Gastrocnemius medialis (tissue), 4 donors: Measurements from ENCODE around the gene DIP2B. TPM values are rescaled to one million over a fixed set of nuclear protein-coding genes. Genes with fewer than 3 reads are reported as not detected.
"Not testable (repeated sequence)": the region's sequence is repeated elsewhere in the genome, so short reads cannot be mapped to it uniquely, and the experiment has no call there.

ENCODE experiments used
- ATAC-seq, 2 donors: fragments of 150-250 bp; one replicate each; pipeline ENCODE4 v1.9.1; 2016
- DNase-seq, 2 donors: peaks; one replicate each; pipeline ENCODE4 v3.0.0-alpha.2; 2019
- H3K27ac ChIP-seq, 4 donors: fragments of 200-600 bp; sonication (generic); 1 replicate in 1 of 4; 2 replicates in 3 of 4; pipeline ENCODE4 v1.5.1; 2016 to 2018; ENCODE audit warnings: mild to moderate bottlenecking in 2 of 4, moderate library complexity in 1 of 4
- H3K27me3 ChIP-seq, 3 donors: fragments of 200-600 bp; sonication (generic) in 2 of 3; 1 replicate in 1 of 3; 2 replicates in 2 of 3; pipeline versions ENCODE4 v1.5.1 to v1.6.0; 2016 to 2019; ENCODE audit warnings: mild to moderate bottlenecking in 1 of 3, moderate library complexity in 1 of 3
- H3K36me3 ChIP-seq, 2 donors: fragments of 200-600 bp; sonication (generic) in 1 of 2; one replicate each; pipeline ENCODE4 v1.5.1; 2017 to 2018
- H3K4me1 ChIP-seq, 2 donors: fragments of 200-600 bp; sonication (generic) in 1 of 2; one replicate each; pipeline ENCODE4 v1.5.1; 2016 to 2017; ENCODE audit warnings: mild to moderate bottlenecking in 2 of 2
- H3K4me3 ChIP-seq, 4 donors: fragments of 200-600 bp; sonication (generic) in 3 of 4; 1 replicate in 1 of 4; 2 replicates in 3 of 4; pipeline ENCODE4 v1.5.1; 2016 to 2019; ENCODE audit warnings: mild to moderate bottlenecking in 2 of 4
- H3K9me3 ChIP-seq, 3 donors: fragments of 200-600 bp; sonication (generic) in 2 of 3; 1 replicate in 1 of 3; 2 replicates in 2 of 3; pipeline ENCODE4 v1.5.1; 2016 to 2019
- POLR2A ChIP-seq, 2 donors: fragments of 450-650 bp; IDR thresholded peaks; one replicate each; pipeline ENCODE4 v1.6.1; 2017; ENCODE audit warnings: antibody characterized with exemption in 2 of 2, mild to moderate bottlenecking in 2 of 2, moderate library complexity in 2 of 2
- in situ Hi-C, 4 donors: fragments of 200-750 bp; cut with MboI; loops; one replicate each; pipeline versions ENCODE4 v1.15.0 to v1.8.0; 2017; ENCODE audit warnings: low sequenced_read_pairs in 4 of 4
- intact Hi-C: fragments of 100-400 bp; cut with DNase I; formaldehyde crosslinking; loops from one replicate; pipeline ENCODE4 v1.15.1; 2023; ENCODE audit warnings: low total_unique reads
- total RNA-seq, 4 donors: library from RNA; depleted of rRNA; stranded (reverse); fragments of >200 nt; gene quantifications; one replicate each; pipeline versions ENCODE4 v1.1.0 to v1.2.3, GENCODE V29; 2016
- TF ChIP-seq, protein P1 (sequence below), 5 experiments: fragments of 450-650 bp in 3 of 5; fragments of 200-600 bp in 2 of 5; sonication (generic) in 2 of 5; IDR thresholded peaks in 4 of 5; conservative IDR thresholded peaks in 1 of 5; 1 replicate in 4 of 5; 2 replicates in 1 of 5; pipeline ENCODE4 v1.5.1; 2016 to 2019; ENCODE audit warnings: antibody characterized with exemption in 5 of 5, mild to moderate bottlenecking in 3 of 5, moderate library complexity in 3 of 5

The DIP2B gene
- total RNA-seq, 4 donors from 2014 or later = 11.5 to 15.2 (median 12.2) TPM

DNA sequence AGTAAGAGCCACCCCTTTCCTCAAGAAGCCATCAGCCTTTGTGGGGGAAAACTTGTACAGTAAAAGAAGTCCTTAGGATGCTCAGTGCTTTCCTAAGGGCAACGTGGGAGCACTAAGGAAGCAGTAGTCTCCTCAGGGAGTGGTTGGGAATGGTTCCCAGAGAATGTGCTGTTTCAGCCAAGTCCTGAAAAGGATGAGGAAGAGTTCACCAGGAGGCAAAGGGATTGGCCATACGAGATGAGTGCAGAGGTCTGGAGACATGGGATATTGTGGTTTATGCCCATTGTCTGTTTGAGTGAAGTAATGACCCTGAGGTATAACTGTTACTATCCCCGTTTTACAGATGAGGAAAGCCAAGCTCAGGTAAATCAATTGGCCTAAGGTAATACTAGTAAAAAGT is 173.1 kb downstream of the DIP2B start:
- no peak overlapping the region for H3K27ac ChIP-seq
- no peaks in the 10 kb centered on the region for H3K27me3 ChIP-seq
- H3K4me1 ChIP-seq = no peaks in the 10 kb centered on the region
- no peaks in the 10 kb centered on the region for H3K9me3 ChIP-seq
- DNase-seq (no peak), ATAC-seq (no peak)
- TF ChIP-seq, protein P1, sequence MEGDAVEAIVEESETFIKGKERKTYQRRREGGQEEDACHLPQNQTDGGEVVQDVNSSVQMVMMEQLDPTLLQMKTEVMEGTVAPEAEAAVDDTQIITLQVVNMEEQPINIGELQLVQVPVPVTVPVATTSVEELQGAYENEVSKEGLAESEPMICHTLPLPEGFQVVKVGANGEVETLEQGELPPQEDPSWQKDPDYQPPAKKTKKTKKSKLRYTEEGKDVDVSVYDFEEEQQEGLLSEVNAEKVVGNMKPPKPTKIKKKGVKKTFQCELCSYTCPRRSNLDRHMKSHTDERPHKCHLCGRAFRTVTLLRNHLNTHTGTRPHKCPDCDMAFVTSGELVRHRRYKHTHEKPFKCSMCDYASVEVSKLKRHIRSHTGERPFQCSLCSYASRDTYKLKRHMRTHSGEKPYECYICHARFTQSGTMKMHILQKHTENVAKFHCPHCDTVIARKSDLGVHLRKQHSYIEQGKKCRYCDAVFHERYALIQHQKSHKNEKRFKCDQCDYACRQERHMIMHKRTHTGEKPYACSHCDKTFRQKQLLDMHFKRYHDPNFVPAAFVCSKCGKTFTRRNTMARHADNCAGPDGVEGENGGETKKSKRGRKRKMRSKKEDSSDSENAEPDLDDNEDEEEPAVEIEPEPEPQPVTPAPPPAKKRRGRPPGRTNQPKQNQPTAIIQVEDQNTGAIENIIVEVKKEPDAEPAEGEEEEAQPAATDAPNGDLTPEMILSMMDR (IDR thresholded peaks at IDR 0.05 in 4 of 5, conservative IDR thresholded peaks at IDR 0.05 in 1 of 5) = no peak
- TF ChIP-seq POLR2A (IDR thresholded peaks at IDR 0.05) = no peak
- intact Hi-C loops = no loop called here
- H3K36me3 ChIP-seq = peaks cover 3 to 37% of the 10 kb centered on the region in 2 donors
- in situ Hi-C loops = no loop called here
- H3K4me3 ChIP-seq = no peak overlapping the region

DNA sequence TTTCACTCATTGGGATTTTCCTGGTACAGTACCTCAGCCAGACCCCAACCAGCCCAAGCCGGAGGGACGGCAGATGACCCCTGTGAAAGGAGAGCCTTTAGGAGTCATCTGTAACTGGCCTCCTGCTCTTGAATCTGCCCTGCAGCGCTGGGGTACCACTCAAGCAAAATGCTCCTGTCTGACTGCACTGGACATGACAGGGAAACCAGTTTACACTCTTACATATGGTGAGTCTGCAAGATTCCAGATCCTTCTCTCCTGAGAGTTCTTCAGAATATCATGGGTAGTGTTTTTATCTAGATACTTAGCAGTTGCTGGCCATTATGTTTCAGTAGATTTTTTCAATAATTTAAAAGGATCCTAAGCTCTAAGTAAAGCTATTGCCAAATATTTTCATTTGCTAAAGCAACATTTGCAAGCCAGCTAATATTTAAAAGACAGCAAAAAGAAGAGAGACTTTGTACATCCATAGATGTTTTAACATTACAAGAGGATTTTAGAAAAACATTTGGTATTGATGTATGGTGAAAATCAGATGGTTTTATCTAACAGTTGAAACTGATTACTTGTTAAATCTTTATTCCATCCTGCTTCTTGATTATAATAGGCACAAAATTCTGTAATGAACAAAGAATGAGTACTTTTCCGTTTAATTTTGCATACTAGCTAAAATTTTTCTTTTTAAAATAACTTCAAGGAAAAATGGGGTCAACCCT is 174.0 kb downstream of the DIP2B start:
- Histone ChIP-seq H3K27me3 (no peaks in the 10 kb centered on the region), H3K27ac (no peak overlapping the region), H3K4me1 (no peaks in the 10 kb centered on the region), H3K36me3 (peaks cover 3 to 46% of the 10 kb centered on the region in 2 donors), H3K4me3 (no peak overlapping the region), H3K9me3 (no peaks in the 10 kb centered on the region)
- ATAC-seq = no peak
- TF ChIP-seq POLR2A (IDR thresholded peaks at IDR 0.05) = no peak
- TF ChIP-seq, protein P1 (IDR thresholded peaks at IDR 0.05 in 4 of 5, conservative IDR thresholded peaks at IDR 0.05 in 1 of 5) = no peak
- intact Hi-C loops (no loop called here), in situ Hi-C loops (no loop called here)
- DNase-seq = no peak

DNA sequence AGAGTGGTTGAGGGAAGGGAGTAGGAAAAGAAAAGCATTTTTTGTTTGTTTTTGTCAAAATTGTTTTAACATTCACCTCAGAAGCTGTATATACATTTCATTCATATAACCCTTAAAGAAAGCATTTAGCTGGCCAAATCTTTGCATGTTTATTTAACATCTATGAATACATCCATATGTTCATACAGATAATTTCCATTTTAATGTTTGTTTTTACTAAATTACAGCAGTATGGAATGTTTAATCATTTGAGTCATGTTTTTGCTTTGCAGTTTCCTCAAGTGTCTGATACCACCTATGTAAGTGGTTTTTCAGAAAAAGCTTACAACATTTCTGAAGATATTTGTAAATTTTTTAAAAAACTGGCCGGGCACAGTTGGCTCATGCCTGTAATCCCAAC is 174.8 kb downstream of the DIP2B start:
- Histone ChIP-seq H3K9me3 (no peaks in the 10 kb centered on the region), H3K4me3 (no peak overlapping the region), H3K27ac (no peak overlapping the region), H3K4me1 (no peaks in the 10 kb centered on the region), H3K27me3 (no peaks in the 10 kb centered on the region), H3K36me3 (peaks cover 3 to 49% of the 10 kb centered on the region in 2 donors)
- intact Hi-C loops (no loop called here), in situ Hi-C loops (no loop called here)
- TF ChIP-seq POLR2A (IDR thresholded peaks at IDR 0.05) = no peak
- TF ChIP-seq, protein P1 (IDR thresholded peaks at IDR 0.05 in 4 of 5, conservative IDR thresholded peaks at IDR 0.05 in 1 of 5) = no peak
- DNase-seq = no peak
- ATAC-seq = no peak

DNA sequence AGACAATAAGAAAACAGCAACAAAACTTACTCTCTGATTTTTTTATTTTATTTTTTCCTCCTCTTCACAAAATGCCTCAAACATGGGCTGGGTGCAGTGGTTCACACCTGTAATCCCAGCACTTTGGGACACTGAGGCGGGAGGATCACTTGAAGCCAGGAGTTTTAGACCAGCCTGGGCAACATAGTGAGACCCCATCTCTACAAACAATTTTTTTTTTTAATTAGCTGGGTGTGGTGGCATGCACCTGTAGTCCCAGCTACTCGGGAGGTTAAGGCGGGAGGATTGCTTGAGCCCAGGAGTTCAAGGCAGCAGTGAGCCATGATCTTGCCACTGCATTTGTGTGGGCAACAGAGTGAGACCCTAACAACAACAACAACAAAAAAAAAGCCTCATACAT is 176.3 kb downstream of the DIP2B start:
- ATAC-seq, DNase-seq, H3K4me3 ChIP-seq, intact Hi-C loops, H3K9me3 ChIP-seq, in situ Hi-C loops, H3K27ac ChIP-seq, H3K4me1 ChIP-seq, H3K27me3 ChIP-seq: not testable (repeated sequence)
- H3K36me3 ChIP-seq = peaks cover 3 to 34% of the 10 kb centered on the region in 2 donors

DNA sequence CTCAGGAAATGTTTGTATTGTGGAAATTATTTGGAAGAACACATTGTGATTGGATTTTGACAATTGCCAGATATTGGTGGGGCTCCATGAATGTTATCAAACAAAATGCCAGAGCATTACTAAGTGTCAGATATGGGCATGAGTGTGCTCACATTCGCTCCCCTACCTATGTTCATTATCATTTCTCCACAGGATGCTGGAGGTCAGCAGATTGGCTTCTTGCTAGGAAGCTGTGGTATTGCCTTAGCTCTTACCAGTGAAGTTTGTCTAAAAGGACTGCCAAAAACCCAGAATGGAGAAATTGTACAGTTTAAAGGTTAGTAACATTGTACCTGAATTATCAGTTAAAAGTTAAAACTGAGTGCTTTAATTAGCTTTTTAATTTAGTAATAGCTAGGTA is 180.9 kb downstream of the DIP2B start:
- TF ChIP-seq, protein P1 (IDR thresholded peaks at IDR 0.05 in 4 of 5, conservative IDR thresholded peaks at IDR 0.05 in 1 of 5) = no peak
- TF ChIP-seq POLR2A (IDR thresholded peaks at IDR 0.05) = no peak
- H3K4me1 ChIP-seq = no peaks in the 10 kb centered on the region
- H3K27me3 ChIP-seq = no peaks in the 10 kb centered on the region
- no peaks in the 10 kb centered on the region for H3K9me3 ChIP-seq
- in situ Hi-C loops = no loop called here
- intact Hi-C loops = no loop called here
- DNase-seq (no peak), ATAC-seq (no peak)
- H3K4me3 ChIP-seq = no peak overlapping the region
- no peak overlapping the region for H3K27ac ChIP-seq
- H3K36me3 ChIP-seq = peaks cover 0 to 49% of the 10 kb centered on the region in 2 donors
